LNCAP (cell line): ENCODE data around the gene ATP2B2.

Experiments used
- TF ChIP-seq, protein P1 (sequence below): fragments of 450-650 bp; IDR thresholded peaks from 2 replicates; pipeline ENCODE4 v1.5.1; 2017; ENCODE audit warnings: mild to moderate bottlenecking

Gene ATP2B2

DNA sequence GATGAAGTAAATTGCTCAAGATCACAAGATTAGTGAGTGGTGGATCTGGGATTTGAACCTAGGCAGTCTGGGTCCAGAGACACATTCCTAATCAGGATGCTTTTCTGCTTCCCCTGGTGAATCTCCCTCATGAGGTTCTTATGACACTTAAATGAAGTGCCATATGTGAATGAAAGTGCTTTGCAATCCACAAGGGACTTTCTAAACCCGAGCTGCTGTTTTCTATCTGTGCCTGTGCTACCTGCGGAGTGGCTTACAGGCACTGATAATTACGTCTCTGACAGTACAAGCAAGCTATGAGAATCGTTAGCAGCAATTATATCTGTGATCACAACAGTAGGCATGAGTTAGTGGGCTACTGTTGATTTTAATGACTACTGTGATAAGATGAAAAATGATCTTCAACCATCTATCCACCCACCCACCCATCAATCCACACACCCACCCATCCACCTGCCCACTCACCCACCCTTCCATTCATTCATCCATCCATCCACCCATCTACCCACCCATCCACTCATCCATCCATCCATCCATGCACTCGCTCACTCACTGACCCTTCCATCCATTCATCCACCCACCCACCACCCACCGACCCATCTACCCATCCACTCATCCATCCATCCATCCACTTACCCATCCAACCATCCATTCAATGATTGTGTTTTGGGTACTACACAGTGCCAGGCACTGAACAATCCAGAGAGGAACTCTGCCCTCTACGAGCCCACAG is 51.8 kb downstream of the ATP2B2 start:
- TF ChIP-seq, protein P1, sequence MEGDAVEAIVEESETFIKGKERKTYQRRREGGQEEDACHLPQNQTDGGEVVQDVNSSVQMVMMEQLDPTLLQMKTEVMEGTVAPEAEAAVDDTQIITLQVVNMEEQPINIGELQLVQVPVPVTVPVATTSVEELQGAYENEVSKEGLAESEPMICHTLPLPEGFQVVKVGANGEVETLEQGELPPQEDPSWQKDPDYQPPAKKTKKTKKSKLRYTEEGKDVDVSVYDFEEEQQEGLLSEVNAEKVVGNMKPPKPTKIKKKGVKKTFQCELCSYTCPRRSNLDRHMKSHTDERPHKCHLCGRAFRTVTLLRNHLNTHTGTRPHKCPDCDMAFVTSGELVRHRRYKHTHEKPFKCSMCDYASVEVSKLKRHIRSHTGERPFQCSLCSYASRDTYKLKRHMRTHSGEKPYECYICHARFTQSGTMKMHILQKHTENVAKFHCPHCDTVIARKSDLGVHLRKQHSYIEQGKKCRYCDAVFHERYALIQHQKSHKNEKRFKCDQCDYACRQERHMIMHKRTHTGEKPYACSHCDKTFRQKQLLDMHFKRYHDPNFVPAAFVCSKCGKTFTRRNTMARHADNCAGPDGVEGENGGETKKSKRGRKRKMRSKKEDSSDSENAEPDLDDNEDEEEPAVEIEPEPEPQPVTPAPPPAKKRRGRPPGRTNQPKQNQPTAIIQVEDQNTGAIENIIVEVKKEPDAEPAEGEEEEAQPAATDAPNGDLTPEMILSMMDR = no peak

DNA sequence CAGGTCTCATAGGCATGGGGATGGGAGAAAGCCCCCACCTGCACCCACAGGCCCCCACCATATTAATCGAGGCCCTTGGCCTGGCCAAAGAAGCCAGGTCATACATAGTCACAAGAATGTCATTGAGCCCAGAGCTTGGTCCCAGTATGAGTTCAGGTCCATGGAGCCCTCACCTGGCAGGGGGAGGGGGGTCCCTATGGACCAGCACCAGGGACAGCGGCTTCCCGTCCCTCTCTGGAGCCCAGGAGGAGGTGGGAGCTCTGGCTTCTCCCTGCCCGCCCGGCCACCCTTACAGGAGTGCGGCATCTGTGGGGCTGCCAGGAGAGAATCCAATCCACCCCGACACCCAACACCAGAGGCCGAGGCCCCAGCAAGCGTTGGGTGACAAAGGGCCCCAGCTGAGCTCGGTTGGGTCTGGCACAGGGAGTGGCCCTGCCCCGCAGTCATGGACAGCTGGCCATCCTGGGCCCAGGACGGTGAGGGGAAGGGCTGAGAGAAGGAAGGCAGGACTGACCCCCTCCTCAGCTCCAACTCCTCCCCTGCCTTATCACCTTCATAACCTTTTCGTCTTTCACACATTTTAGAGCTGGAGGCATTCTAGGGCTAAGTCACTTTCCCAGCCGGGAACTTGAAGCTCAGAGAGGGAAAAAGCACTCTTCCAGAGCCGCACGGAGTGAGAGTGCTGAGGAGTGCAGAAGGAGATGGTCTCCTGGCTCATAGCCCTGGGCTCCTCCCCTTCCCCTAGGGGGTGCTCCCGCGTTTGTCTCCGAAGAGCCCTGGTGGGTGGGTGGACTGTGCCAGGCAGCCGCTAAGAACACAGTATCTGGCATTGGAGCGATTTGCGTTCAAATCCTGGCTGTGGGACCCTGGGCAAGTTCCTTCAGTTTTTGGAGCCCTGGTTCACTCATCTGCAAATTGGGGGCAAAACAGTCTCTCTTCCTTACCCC is 54.6 kb downstream of the ATP2B2 start:
- TF ChIP-seq, protein P1 = no peak

DNA sequence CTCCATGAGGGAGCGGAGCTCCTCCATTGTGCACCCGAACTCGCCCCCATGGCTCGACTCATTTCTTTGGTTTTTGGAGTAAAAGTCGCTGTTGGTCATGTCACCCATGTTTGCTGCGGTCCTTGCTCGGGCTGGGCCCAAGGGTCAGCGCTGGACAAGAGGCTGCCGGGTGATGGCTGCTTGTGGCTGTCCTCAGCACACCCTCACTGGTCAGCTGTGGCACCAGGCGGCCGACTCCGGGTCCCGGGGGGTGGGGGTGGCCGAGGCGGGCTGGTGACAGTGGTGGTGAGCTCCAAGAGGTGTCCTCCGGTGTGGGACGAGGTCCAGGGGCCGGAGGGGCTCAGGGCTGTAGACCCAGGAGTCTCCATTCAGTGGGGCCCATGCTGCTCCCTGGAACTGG is 56.0 kb downstream of the ATP2B2 start:
- TF ChIP-seq, protein P1 = no peak

DNA sequence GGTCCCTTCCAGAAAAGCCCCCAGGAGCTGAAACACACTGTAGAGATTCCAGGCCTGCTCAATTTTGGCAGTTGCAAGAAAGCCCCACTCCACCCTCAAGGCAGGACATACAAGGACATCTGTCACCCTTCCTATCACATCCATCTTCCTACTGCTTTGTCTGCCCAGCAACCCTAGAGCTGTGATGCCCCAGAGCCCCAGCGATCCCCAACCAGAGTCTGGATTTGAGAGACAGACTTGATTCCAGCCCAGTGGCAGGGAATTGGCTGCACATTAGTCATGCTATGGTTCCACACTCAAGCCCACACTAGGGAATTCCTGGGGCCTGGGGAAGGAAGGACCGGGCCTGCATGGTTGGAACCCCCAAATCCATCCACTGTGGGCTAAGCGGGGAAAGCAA is 56.8 kb downstream of the ATP2B2 start:
- TF ChIP-seq, protein P1 = no peak

DNA sequence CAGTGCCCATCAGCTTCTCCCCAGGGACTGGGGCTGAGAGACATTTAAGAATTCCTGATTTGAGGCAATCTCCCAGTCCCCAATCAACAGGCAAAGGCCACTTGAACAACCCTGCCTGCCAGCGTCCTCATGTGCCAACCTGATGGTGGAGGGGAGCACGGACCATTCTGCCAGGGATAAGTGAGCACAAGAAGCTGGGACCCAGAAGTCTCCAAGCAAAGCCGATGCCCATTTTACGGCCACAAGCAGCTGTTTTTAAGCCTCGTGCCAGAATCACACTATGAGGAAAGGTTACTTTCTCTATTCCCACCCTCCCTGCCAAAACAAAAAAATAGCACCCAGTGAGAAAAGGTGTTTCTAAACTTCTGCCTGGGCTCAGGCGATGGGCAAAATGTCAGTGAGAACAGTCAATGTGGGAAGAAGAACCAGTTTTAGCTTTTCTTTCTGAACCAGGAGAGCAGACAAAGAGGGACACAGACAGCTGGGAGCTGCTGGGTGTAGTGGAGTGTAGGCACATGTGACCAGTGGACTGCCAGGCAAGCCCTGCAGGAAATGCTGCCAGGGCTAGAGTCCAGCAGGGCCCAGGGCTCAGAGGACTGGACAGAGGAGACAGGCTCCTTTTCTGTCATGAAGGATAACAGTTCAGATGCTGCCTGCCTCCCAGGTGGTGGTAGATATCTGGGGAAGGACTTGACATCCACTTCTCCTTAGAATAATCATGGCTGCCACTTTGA is 57.7 kb downstream of the ATP2B2 start:
- TF ChIP-seq, protein P1 = no peak

DNA sequence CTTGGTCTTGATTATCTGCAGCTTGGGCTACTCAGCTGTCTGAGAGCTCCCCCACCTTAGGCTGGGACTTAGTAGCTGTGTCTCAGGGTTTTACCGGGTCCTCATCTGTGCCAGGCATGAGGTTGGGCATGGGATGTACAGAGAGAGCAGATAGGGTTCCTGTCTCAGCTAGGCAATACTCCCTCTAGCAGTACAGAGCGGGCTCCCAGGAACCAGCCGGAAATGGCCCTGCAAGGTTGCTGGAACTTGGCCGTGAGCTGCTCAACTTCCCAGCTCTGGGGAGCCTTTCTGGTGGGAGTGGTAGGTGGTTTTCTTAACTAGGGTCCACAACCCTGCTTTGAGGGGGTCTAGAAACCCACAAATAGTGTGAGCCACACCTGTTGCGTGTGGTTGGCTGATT is 58.3 kb downstream of the ATP2B2 start:
- TF ChIP-seq, protein P1 = no peak

DNA sequence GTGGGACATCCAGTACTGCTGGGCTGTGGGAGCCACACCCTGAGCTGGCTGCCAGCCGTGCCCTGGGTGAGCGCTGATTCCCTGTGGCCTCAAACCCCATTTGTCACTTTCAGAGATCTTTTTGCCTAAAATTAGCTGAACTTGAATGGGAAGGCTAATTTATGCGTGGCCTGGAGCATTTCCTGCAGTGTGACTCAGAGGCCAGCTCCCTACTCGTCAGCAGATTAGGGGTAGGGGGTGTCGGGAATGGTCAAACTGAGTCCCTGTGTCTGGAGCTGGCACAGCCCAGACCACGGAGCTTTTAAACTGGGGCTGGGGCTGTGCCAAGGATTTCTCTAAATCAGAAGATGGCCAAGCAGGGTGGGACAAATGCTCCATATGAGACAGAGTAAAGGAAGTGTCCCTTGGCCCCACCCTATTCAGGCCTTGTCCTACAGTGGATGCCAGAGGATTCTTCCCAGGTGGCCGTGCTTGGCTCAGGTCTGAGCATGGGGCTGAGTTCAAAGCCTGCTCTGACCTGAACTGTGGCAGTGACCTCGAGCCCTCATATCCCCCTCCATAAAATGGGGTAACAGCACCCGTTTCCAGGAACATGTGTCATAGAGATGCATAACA is 59.7 kb downstream of the ATP2B2 start:
- TF ChIP-seq, protein P1 = no peak
